TTC549 (cell line): ENCODE results near the gene LMNTD2.

Experiments
- FAIRE-seq: peaks from 2 replicates; lab custom pipeline; 2012; peaks lifted over from hg19 to GRCh38; lab: Jason Lieb, UNC

The LMNTD2 gene

GRCh38 chr11:507727-508515, 52.6 kb downstream of the LMNTD2 start:
- FAIRE-seq, result no peak

- no peak for FAIRE-seq
These were observed 53.4 kb downstream of the LMNTD2 start, which contains the start of gene RNH1 for GRCh38 chr11:506995-507726. TSS of gene RNH1 (minus strand) at chr11:507242. CDS start at chr11:502162, 5,080 bp downstream.

GRCh38 chr11:506238-506994, 54.1 kb downstream of the LMNTD2 start:
- no peak for FAIRE-seq

- FAIRE-seq, result no peak
These were observed 55.6 kb downstream of the LMNTD2 start for GRCh38 chr11:504994-505344.
